Activated naive CD8-positive, alpha-beta T cell treated with anti-CD3 and anti-CD28 coated beads, Interleukin-2, amount 10 ng/mL, durations not matched to agents 7 days and 5 days (primary cell): ENCODE measurements around the gene EHD4. TPM values are rescaled to one million over a fixed set of nuclear protein-coding genes. Genes with fewer than 3 reads are reported as not detected.

Source experiments
- ATAC-seq: fragments of 150-1000 bp; cut with Tn5 transposase; one replicate; pipeline ENCODE4 v1.10.0; 2021; ENCODE audit warnings: low read depth, moderate library complexity
- POLR2A ChIA-PET: fragments of 350-600 bp; sonication (Branson Sonifier 250); formaldehyde crosslinking; loops from one replicate; lab custom pipeline; 2021; ENCODE audit warnings: antibody characterized with exemption; lab: Charles Lee
- DNase-seq: peaks from one replicate; pipeline ENCODE4 v3.0.0; 2021
- H3K27ac Mint-ChIP-seq: one replicate; pipeline ENCODE4 v1.8.0; 2022; ENCODE audit warnings: mild to moderate bottlenecking, mixed read lengths
- H3K27me3 Mint-ChIP-seq: one replicate; pipeline ENCODE4 v1.8.0; 2022; ENCODE audit warnings: mild to moderate bottlenecking, moderate library complexity, mixed read lengths
- H3K36me3 Mint-ChIP-seq: one replicate; pipeline ENCODE4 v1.8.0; 2021; ENCODE audit warnings: mild to moderate bottlenecking, mixed read lengths
- H3K4me1 Mint-ChIP-seq: one replicate; pipeline ENCODE4 v1.8.0; 2021; ENCODE audit warnings: mixed read lengths
- H3K4me3 Mint-ChIP-seq: one replicate; pipeline ENCODE4 v1.8.0; 2022; ENCODE audit warnings: mild to moderate bottlenecking, moderate library complexity, mixed read lengths
- H3K9me3 Mint-ChIP-seq: one replicate; pipeline ENCODE4 v1.8.0; 2021; ENCODE audit warnings: mixed read lengths
- total RNA-seq, 2 experiments: library from RNA; stranded (reverse); gene quantifications; one replicate each; pipeline ENCODE4 v1.2.3, GENCODE V29; 2021

Gene EHD4
- total RNA-seq, 2 experiments from 2014 or later: 8.4 to 9.5 TPM

- ATAC-seq (no peak), DNase-seq (peak; percentile 16)
- Mint-ChIP-seq H3K36me3 (no peaks in the 10 kb centered on the region), H3K27me3 (no peaks in the 10 kb centered on the region), H3K9me3 (no peaks in the 10 kb centered on the region), H3K27ac (no peak overlapping the region), H3K4me3 (no peak overlapping the region), H3K4me1 (no peaks in the 10 kb centered on the region)
- POLR2A ChIA-PET: no interaction called here
These were observed 19.9 kb upstream of the EHD4 start for GRCh38 chr15:41992151-41992802.

- POLR2A ChIA-PET: interaction anchor here (1.0 to 1.3 kb wide), 2 partner anchors 71 to 143 kb away, joined by 3 read pairs; no protein-coding TSS in a partner anchor
- no peaks in the 10 kb centered on the region for H3K4me1 Mint-ChIP-seq
These were observed 18.3 kb upstream of the EHD4 start for GRCh38 chr15:41990691-41991090.

GRCh38 chr15:41990243-41990605 is 17.9 kb upstream of the EHD4 start:
- H3K4me1 Mint-ChIP-seq: no peaks in the 10 kb centered on the region
- POLR2A ChIA-PET: interaction anchor here (1.0 to 1.3 kb wide), 2 partner anchors 71 to 144 kb away, joined by 3 read pairs; no protein-coding TSS in a partner anchor
- H3K27ac Mint-ChIP-seq: no peak overlapping the region
- H3K9me3 Mint-ChIP-seq: no peaks in the 10 kb centered on the region
- H3K27me3 Mint-ChIP-seq: no peaks in the 10 kb centered on the region
- no peak overlapping the region for H3K4me3 Mint-ChIP-seq
- ATAC-seq (no peak), DNase-seq (peak; percentile 27)
- H3K36me3 Mint-ChIP-seq: no peaks in the 10 kb centered on the region

More at GRCh38 chr15:41990691-41991090, 18.3 kb upstream of the EHD4 start:
- no peak for ATAC-seq
- Mint-ChIP-seq H3K4me3 (no peak overlapping the region), H3K9me3 (no peaks in the 10 kb centered on the region), H3K27ac (no peak overlapping the region), H3K36me3 (no peaks in the 10 kb centered on the region), H3K27me3 (no peaks in the 10 kb centered on the region)
- DNase-seq: peak; percentile 11

- no peaks in the 10 kb centered on the region for H3K36me3 Mint-ChIP-seq
- POLR2A ChIA-PET: interaction anchor here (1.0 to 1.3 kb wide), 2 partner anchors 72 to 144 kb away, joined by 3 read pairs; no protein-coding TSS in a partner anchor
- H3K9me3 Mint-ChIP-seq: no peaks in the 10 kb centered on the region
- ATAC-seq (peak; percentile 83), DNase-seq (peak; percentile 87)
- H3K4me1 Mint-ChIP-seq: no peaks in the 10 kb centered on the region
- H3K27me3 Mint-ChIP-seq: no peaks in the 10 kb centered on the region
- H3K27ac Mint-ChIP-seq: no peak overlapping the region
- H3K4me3 Mint-ChIP-seq: no peak overlapping the region
These were observed 17.4 kb upstream of the EHD4 start for GRCh38 chr15:41989573-41990242.

DNA sequence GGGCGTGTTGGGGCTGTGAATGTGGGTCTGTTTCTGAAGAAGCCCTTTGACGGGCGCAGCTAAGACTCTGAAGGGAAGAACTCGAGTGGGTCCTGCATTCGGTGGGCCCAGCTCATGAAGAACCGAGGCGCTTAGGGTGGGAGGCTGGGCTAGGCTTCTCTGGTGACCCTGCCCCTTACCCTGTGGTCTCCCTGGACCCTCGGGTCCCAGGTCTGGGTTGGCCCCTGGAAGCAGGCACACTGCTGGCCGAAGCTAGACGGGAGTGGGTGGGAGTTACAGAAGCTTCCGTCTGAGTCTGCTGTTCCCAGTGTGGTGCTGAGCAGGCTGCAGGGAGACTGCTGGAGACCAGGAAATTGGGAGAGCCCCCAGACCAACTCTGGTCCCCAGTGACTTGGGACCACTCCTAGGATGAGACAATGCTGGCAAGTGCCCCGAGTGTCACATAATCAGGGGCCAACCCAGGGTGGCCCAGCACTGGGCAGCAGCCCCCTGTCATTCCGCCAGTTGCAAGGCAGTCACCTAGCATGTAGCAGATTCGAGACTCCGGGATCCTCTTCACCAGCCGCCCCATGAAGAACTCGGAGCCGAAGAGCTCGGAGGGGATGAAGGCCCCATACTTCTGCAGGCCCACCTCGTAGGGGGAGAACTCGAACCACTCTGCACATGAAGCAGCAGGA is 16.7 kb upstream of the EHD4 start:
- POLR2A ChIA-PET: no interaction called here
- no peak overlapping the region for H3K27ac Mint-ChIP-seq
- no peak overlapping the region for H3K4me3 Mint-ChIP-seq
- no peaks in the 10 kb centered on the region for H3K27me3 Mint-ChIP-seq
- DNase-seq: no peak
- H3K36me3 Mint-ChIP-seq: no peaks in the 10 kb centered on the region
- H3K9me3 Mint-ChIP-seq: no peaks in the 10 kb centered on the region
- ATAC-seq: no peak
- no peaks in the 10 kb centered on the region for H3K4me1 Mint-ChIP-seq

DNA sequence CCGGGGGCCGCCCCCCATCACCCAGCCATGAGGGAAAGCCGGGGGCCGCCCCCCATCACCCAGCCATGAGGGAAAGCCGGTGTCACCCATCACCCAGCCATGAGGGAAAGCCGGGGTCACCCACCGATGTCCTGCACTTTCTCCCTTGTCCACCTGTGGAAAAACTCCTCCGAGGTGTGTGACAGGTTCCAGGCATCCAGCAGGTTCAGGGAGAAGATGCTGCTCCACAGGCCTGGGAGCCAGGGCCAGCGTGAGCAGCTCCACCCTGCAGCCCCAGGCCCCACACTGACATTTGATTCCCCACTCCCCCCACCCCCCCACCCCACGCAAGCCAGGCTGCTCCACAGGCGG is 15.5 kb upstream of the EHD4 start:
- no peak overlapping the region for H3K27ac Mint-ChIP-seq
- ATAC-seq (no peak), DNase-seq (no peak)
- H3K4me3 Mint-ChIP-seq: no peak overlapping the region
- no peaks in the 10 kb centered on the region for H3K36me3 Mint-ChIP-seq
- H3K27me3 Mint-ChIP-seq: no peaks in the 10 kb centered on the region
- H3K4me1 Mint-ChIP-seq: no peaks in the 10 kb centered on the region
- POLR2A ChIA-PET: no interaction called here
- no peaks in the 10 kb centered on the region for H3K9me3 Mint-ChIP-seq

- POLR2A ChIA-PET: no interaction called here
- H3K27me3 Mint-ChIP-seq: no peaks in the 10 kb centered on the region
These were observed 15.0 kb upstream of the EHD4 start for GRCh38 chr15:41987246-41987924.

GRCh38 chr15:41985236-41986160 is 13.1 kb upstream of the EHD4 start:
- DNase-seq (no peak), ATAC-seq (no peak)
- peaks cover 4% of the 10 kb centered on the region for H3K27me3 Mint-ChIP-seq
- no peak overlapping the region for H3K4me3 Mint-ChIP-seq
- no peaks in the 10 kb centered on the region for H3K9me3 Mint-ChIP-seq
- H3K27ac Mint-ChIP-seq: no peak overlapping the region
- no peaks in the 10 kb centered on the region for H3K36me3 Mint-ChIP-seq
- H3K4me1 Mint-ChIP-seq: peaks cover 8% of the 10 kb centered on the region
- POLR2A ChIA-PET: no interaction called here

More at GRCh38 chr15:41987246-41987924, 15.0 kb upstream of the EHD4 start:
- Mint-ChIP-seq H3K4me1 (no peaks in the 10 kb centered on the region), H3K27ac (no peak overlapping the region), H3K36me3 (no peaks in the 10 kb centered on the region), H3K9me3 (no peaks in the 10 kb centered on the region), H3K4me3 (no peak overlapping the region)
- DNase-seq: no peak
- ATAC-seq: no peak

DNA sequence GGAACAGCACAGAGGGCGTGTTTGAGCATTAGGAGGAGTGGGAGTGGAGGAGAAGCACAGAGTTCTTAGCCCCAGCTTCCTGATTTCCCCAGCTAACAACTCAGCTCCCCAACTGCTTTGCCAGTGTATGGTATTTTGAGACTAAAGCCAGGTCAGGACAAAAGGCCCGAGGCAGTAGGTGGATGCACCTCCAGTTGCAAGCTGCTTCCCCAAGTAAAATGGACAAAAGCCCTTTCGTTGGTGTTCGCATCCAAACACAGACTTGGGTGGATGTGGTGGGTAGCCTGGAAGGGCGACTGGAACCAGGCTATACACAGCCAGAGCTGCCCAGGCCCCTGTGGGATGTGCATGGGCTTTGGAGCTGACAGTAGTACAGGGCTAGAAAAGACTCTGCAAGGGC is 12.3 kb upstream of the EHD4 start:
- Mint-ChIP-seq H3K27ac (no peak overlapping the region), H3K4me1 (peaks cover 9% of the 10 kb centered on the region), H3K9me3 (no peaks in the 10 kb centered on the region), H3K27me3 (peaks cover 7% of the 10 kb centered on the region), H3K36me3 (no peaks in the 10 kb centered on the region), H3K4me3 (no peak overlapping the region)
- ATAC-seq: no peak
- no peak for DNase-seq
- POLR2A ChIA-PET: no interaction called here

GRCh38 chr15:41983621-41984571 is 11.5 kb upstream of the EHD4 start:
- H3K36me3 Mint-ChIP-seq: no peaks in the 10 kb centered on the region
- ATAC-seq (no peak), DNase-seq (no peak)
- POLR2A ChIA-PET: interaction anchor here (0.6 kb wide), 1 partner anchor 452 kb away, joined by 3 read pairs; no protein-coding TSS in a partner anchor
- no peak overlapping the region for H3K27ac Mint-ChIP-seq
- H3K9me3 Mint-ChIP-seq: no peaks in the 10 kb centered on the region
- peaks cover 12% of the 10 kb centered on the region for H3K4me1 Mint-ChIP-seq
- H3K4me3 Mint-ChIP-seq: no peak overlapping the region
- peaks cover 7% of the 10 kb centered on the region for H3K27me3 Mint-ChIP-seq

DNA sequence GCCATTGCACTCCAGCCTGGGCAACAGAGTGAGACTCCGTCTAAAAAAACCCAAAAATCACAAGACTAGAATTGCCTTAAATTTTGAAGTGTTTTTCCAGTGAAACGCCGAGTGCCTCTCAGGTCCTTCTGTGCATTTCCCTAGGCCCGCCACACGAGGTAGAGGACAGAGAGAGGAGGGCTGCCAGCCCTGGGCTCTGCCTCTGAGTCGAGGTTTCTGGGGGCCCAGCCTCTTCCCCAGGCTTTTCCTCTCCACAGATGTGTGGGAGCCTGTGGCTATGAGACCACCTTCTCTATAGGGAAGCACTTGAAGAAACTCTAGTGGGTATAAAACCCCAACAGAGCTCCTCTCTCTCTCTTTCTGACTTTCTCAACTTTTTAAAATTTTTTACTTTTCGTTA is 10.9 kb upstream of the EHD4 start:
- no peak for DNase-seq
- Mint-ChIP-seq H3K27ac (no peak overlapping the region), H3K27me3 (peaks cover 8% of the 10 kb centered on the region), H3K9me3 (no peaks in the 10 kb centered on the region), H3K36me3 (no peaks in the 10 kb centered on the region), H3K4me1 (peaks cover 14% of the 10 kb centered on the region), H3K4me3 (no peak overlapping the region)
- POLR2A ChIA-PET: no interaction called here
- no peak for ATAC-seq
